GM21381 (cell line): ENCODE data around the gene NEMF.
A peak's percentile ranks its signal among the peaks of the same experiment; 100 is the strongest.
"Not testable (repeated sequence)": the region's sequence is repeated elsewhere in the genome, so short reads cannot be mapped to it uniquely, and the experiment has no call there.

ENCODE experiments used
- ATAC-seq: cut with Tn5 transposase; IDR thresholded peaks from one replicate; pipeline ENCODE4 v1.9.1; 2021; ENCODE audit warnings: mild to moderate bottlenecking, moderate library complexity; ENCODE audit not compliant: unreplicated experiment

Gene NEMF

GRCh38 chr14:49852301-49853157 lies at the start of gene NEMF:
TSS of gene NEMF (minus strand) at chr14:49852788. CDS start at chr14:49852753, 35 bp downstream.
- ATAC-seq = peak; percentile 71

GRCh38 chr14:49900973-49901372 lies 48.4 kb upstream of the NEMF start:
- no peak for ATAC-seq

GRCh38 chr14:49898485-49898884 lies 45.9 kb upstream of the NEMF start:
- no peak for ATAC-seq

DNA sequence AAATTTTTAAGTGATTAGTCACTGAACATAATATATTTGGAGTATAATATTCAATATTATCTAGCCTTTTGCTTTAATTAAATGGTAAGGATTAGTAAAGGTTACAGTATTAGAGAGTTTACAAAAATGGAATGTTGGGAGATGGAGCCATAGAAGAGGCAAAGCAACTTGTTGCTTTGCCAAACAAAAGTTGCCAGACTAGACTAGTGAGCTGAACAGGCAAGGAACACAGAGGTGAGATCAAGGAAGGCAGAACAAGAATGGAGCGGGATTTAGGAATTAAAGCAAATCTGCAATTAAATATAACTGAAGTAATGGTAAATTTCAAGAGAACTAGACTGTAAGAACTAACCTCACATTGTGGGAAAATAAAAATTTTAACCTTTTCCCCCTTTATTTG lies 45.4 kb upstream of the NEMF start:
- no peak for ATAC-seq

- no peak for ATAC-seq
Measured at GRCh38 chr14:49897414-49897813, 44.8 kb upstream of the NEMF start.

GRCh38 chr14:49896966-49897365 lies 44.4 kb upstream of the NEMF start:
- no peak for ATAC-seq

DNA sequence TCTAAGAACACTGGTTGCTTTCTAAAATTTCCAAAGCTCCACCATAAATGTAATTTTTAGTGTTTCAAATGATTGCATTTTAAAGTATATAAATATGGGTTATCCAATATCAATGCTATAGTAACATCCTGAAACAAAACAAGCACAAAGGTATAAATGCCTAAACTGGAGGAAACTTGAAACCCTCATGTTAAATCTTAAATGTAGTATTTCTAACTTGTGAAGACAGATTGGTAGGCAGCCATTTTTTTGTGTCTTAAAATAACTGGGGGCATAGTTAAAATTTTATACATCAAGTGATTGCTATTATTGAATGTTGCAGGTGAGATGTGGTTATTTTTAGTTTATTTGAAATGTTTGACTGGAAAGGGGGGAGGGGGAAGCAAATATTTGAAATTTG lies 43.7 kb upstream of the NEMF start:
- not testable (repeated sequence) for ATAC-seq

DNA sequence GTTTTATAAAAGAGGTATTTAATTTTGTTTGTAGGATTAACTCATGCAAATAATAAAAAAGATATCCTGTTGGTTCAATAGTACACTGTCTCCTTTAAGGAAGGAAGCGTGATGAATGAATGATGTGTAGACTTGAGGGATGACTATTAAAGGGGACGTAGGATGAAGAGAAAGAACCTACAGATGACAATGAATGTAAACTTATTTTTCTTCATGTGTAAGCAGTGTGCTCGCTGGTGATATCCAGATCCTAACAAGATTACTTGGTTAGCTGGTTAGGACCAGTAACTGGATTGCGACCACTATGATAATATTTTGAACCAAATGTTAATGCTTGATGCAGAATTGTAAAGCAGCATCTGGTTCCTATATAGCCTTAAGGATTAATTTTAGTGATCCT lies 42.9 kb upstream of the NEMF start:
- ATAC-seq = no peak

GRCh38 chr14:49894214-49895107 lies 41.9 kb upstream of the NEMF start:
- not testable (repeated sequence) for ATAC-seq

- ATAC-seq = peak; percentile 34
Measured at GRCh38 chr14:49893309-49894213, 41.0 kb upstream of the NEMF start.

DNA sequence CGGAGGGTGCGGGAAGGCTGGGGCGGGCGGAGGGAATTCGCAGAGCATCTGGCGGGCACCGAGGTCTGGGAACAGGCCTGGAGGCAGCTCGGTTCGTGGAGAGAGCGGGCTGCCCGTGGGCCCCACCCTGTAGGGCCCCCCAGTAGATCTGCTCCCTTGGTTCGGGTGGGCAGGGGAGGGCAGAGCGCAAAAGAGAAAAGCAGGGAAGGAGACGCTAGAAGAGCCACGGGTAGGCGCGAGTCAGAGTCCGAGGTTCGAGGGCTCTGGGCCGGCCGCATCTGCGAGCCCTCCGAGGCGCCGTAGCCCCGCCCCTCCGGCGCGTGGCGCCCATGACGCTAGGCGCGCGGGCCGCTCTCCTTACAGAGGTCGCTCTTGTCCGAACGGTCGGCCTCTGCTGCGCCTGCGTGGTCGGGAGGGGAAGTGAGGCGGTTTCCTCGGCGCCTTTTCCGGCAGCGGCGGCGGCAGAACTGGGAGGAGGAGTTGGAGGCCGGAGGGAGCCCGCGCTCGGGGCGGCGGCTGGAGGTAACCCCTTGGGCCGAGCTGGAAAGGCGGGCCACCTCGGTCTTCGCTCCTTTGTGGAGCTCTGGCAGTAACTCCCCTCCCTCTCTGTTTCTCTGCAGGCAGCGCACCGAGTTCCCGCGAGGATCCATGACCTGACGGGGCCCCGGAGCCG lies 40.2 kb upstream of the NEMF start, which contains the start of gene ARF6:
ARF6 (plus strand) TSS at position 447 of the 673 bp plus-strand sequence. CDS start 655 bp downstream, outside the sequence.
- peak; percentile 86 for ATAC-seq

GRCh38 chr14:49892301-49892635 lies 39.7 kb upstream of the NEMF start:
- peak; percentile 29 for ATAC-seq

- no peak for ATAC-seq
Measured at GRCh38 chr14:49888293-49888692, 35.7 kb upstream of the NEMF start.

DNA sequence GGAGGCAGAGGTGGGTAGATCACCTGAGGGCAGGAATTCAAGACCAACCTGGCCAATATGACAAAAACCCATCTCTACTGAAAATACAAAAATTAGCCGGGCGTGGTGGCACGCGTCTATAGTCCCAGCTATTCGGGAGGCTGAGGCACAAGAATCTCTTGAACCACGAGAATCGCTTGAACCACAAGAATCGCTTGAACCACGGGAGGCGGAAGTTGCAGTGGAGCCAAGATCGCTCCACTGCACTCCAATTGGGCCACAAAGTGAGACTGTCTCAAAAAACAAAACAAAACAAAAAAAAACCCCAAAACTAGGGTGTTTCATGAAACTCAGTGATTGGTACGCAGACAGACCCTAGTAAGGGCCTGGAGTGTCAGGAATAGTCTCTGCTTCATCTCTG lies 33.9 kb upstream of the NEMF start:
- ATAC-seq = no peak

DNA sequence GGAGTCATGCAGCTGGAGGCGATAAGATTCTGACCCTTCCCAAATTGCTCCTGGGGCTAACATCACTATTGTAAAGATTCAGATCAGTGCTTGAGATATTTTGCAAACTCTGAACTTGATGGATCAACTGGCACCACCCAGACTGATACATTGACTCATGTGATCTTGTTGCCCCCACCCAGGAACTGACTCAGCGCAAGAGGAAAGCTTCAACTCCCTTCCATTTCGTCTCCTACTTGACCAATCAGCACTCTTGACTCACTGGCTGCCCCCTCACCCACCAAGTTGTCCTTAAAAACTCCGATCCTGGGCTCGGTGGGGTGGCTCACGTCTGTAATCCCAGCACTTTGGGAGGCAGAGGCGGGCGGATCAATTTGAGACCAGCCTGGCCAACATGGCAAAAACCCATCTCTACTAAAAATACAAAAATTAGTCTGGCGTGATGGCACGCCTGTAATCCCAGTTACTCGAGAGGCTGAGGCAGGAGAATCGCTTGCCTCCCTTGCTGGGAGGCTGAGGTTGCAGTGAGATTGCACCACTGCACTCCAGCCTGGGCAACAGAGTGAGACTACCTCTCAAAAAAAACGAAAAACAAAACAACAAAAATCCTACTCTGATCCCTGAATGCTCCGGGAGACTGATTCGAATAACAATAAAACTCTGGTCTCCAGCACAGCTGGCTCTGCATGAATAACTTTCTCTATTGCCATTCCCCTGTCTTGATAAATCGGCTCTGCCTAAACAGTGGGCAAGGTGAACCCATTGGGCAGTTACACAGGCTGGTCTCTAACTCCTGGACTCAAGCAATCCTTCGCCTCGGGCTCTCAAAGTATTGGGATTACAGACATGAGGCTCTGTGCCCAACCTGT lies 30.5 kb upstream of the NEMF start:
- ATAC-seq = no peak

DNA sequence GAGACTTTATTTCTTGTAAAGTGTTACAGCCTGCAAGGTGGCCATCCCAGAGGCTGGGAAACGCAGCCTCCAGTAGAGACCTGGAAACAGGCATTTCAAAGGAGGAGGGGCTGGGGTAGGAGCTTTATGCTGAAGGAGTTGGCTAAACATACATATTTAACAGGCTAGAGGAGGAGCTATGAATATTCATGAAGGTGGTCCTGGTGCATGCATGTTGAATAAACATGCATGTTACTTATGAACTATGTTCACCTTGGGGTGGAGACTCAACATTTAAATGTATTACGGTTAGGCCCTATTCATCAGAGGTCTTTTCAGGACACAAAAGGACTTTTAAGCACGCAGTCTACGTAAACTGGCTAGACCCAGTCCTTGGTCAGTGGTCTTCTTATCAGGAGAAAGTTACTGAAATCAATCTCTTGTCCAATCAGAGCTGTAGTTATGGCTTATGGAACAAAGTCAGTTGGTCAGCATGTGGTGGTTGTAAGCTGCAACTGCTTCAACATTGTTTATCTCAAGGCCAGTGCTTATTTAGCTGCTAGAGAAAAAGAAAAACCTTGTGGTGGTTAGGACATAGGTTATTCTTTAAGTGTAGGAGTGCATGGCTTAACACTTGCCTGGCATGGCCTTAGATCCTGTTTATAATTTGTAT lies 28.9 kb upstream of the NEMF start:
- ATAC-seq = no peak

- no peak for ATAC-seq
Measured at GRCh38 chr14:49880267-49881064, 27.9 kb upstream of the NEMF start.

DNA sequence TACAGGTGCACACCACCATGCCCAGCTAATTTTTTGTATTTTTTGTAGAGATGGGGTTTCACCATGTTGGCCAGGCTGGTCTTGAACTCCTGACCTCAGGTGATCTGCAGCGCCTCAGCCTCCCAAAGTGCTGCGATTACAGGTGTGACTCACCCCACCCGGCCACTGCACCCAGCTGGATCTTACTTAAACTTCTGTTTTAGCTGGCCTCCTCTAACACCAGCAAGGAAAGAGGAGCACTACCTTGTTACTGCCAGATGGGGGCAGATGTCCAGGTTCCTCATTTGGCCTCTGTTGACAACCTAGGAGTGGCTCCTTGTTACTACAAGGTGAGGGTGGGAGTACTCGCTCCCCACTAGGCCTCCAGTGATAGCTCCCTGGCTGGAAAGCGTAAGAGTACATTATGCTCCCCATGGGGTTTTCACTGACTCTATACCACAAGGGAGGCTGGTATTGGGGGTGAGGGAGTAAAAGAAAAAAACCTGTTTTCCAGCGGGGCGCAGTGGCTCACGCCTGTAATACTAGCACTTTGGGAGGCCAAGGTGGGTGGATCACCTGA lies 27.1 kb upstream of the NEMF start:
- peak; percentile 72 for ATAC-seq
